ENCODE data around the gene CHPT1.

DNA sequence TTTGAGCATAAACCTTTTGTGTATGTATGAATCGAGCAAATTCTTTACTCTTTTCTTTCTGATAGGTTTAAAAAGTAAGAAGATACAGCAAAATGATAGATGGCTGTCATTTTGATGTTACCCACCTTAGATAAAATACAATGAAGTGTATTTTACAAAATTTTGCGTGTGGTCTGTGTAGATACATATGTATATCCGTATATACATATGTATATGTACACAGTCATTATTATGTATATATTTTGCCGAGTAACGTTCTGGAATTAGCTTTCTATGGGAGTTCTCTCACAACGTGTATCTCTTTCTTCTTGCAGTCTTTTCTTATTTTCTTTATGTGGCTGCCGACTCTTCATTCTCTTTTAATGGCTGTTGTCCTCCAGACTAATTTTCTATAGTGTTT lies 32.4 kb upstream of the CHPT1 start:
- TF ChIP-seq, protein P1, sequence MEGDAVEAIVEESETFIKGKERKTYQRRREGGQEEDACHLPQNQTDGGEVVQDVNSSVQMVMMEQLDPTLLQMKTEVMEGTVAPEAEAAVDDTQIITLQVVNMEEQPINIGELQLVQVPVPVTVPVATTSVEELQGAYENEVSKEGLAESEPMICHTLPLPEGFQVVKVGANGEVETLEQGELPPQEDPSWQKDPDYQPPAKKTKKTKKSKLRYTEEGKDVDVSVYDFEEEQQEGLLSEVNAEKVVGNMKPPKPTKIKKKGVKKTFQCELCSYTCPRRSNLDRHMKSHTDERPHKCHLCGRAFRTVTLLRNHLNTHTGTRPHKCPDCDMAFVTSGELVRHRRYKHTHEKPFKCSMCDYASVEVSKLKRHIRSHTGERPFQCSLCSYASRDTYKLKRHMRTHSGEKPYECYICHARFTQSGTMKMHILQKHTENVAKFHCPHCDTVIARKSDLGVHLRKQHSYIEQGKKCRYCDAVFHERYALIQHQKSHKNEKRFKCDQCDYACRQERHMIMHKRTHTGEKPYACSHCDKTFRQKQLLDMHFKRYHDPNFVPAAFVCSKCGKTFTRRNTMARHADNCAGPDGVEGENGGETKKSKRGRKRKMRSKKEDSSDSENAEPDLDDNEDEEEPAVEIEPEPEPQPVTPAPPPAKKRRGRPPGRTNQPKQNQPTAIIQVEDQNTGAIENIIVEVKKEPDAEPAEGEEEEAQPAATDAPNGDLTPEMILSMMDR (conservative IDR thresholded peaks at IDR 0.05; ENCODE audit: low read depth in 2 of 2), result no peak
- TF ChIP-seq, protein P2, sequence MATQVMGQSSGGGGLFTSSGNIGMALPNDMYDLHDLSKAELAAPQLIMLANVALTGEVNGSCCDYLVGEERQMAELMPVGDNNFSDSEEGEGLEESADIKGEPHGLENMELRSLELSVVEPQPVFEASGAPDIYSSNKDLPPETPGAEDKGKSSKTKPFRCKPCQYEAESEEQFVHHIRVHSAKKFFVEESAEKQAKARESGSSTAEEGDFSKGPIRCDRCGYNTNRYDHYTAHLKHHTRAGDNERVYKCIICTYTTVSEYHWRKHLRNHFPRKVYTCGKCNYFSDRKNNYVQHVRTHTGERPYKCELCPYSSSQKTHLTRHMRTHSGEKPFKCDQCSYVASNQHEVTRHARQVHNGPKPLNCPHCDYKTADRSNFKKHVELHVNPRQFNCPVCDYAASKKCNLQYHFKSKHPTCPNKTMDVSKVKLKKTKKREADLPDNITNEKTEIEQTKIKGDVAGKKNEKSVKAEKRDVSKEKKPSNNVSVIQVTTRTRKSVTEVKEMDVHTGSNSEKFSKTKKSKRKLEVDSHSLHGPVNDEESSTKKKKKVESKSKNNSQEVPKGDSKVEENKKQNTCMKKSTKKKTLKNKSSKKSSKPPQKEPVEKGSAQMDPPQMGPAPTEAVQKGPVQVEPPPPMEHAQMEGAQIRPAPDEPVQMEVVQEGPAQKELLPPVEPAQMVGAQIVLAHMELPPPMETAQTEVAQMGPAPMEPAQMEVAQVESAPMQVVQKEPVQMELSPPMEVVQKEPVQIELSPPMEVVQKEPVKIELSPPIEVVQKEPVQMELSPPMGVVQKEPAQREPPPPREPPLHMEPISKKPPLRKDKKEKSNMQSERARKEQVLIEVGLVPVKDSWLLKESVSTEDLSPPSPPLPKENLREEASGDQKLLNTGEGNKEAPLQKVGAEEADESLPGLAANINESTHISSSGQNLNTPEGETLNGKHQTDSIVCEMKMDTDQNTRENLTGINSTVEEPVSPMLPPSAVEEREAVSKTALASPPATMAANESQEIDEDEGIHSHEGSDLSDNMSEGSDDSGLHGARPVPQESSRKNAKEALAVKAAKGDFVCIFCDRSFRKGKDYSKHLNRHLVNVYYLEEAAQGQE (IDR thresholded peaks at IDR 0.05; ENCODE audit: unreplicated experiment), result no peak
- TF ChIP-seq NANOG (IDR thresholded peaks at IDR 0.05; ENCODE audit: borderline replicate concordance), result no peak
- no peak for TF ChIP-seq EZH2 (IDR thresholded peaks at IDR 0.05; ENCODE audit: low read depth, unreplicated experiment)
- no peak for TF ChIP-seq CREB1 (CRISPR knock-in tag; IDR thresholded peaks at IDR 0.05; ENCODE audit: low read depth)
- TF ChIP-seq EZH2phosphoT487 (IDR thresholded peaks at IDR 0.05; ENCODE audit: unreplicated experiment), result no peak
- TF ChIP-seq POLR2AphosphoS5 (IDR thresholded peaks at IDR 0.05; ENCODE audit: low read depth), result no peak
- TF ChIP-seq JUNB (IDR thresholded peaks at IDR 0.05; ENCODE audit: unreplicated experiment), result no peak
- no peak for TF ChIP-seq STAT1 (IDR thresholded peaks at IDR 0.05; ENCODE audit: unreplicated experiment)
